Measurements from ENCODE around the gene ATAD3A. TPM values are rescaled to one million over a fixed set of nuclear protein-coding genes. Genes with fewer than 3 reads are reported as not detected.
A peak's percentile ranks its signal among the peaks of the same experiment; 100 is the strongest.
"Not testable (repeated sequence)": the region's sequence is repeated elsewhere in the genome, so short reads cannot be mapped to it uniquely, and the experiment has no call there.

Gene ATAD3A
- polyA plus RNA-seq, 1 of the 3 experiments (the other 2 are of a cell fraction): 40.2 TPM

- no peak for TF ChIP-seq JUND (IDR thresholded peaks at IDR 0.05)
Measured at GRCh38 chr1:1471389-1472052, 40.4 kb upstream of the ATAD3A start, which contains the start of gene ATAD3B (continued).

- POLR2A ChIA-PET; H3K9me2 ChIP-seq; H3K36me3 ChIP-seq (replicated peaks in 1 of 2; ENCODE audit: control insufficient read depth in 1 of 2, insufficient read depth in 2 of 2, low read length in 1 of 2); H3K4me1 ChIP-seq (ENCODE audit: control insufficient read depth in 1 of 2, insufficient read depth in 2 of 2, low read depth in 1 of 2, low read length in 1 of 2); H3K27me3 ChIP-seq (ENCODE audit: insufficient read depth); CTCF ChIA-PET; H2AFZ ChIP-seq (ENCODE audit: low read depth); H3K9me3 ChIP-seq; DNase-seq; H3F3A ChIP-seq (replicated peaks; ENCODE audit: insufficient read depth): not testable (repeated sequence)
- peak overlapping the region; percentile 66 to 84 for H3K4me3 ChIP-seq (ENCODE audit: low read depth in 2 of 2, low read length in 1 of 2)
- H3K27ac ChIP-seq (ENCODE audit: low read depth in 2 of 2, low read length in 1 of 2): peak overlapping the region in 1 of 2 experiments; percentile 46; a peak in 2 of 4 replicates
- 17% methylated on average over 7 of the region's 65 CpGs for WGBS (ENCODE audit: low lambda C conversion rate)
- peak overlapping the region; percentile 68; the same call in 1 of the 2 replicates for H3K9ac ChIP-seq
- H3K4me2 ChIP-seq: peak overlapping the region; percentile 78
- H3K79me2 ChIP-seq (ENCODE audit: insufficient read depth): peaks cover 53% of the 10 kb centered on the region
- peaks cover 24% of the 10 kb centered on the region for H4K20me1 ChIP-seq (ENCODE audit: insufficient read depth)
Measured at GRCh38 chr1:1472053-1472876, 39.7 kb upstream of the ATAD3A start.

GRCh38 chr1:1476011-1476410, 36.0 kb upstream of the ATAD3A start:
- H3K4me1 ChIP-seq (ENCODE audit: control insufficient read depth in 1 of 2, insufficient read depth in 2 of 2, low read depth in 1 of 2, low read length in 1 of 2); H2AFZ ChIP-seq (ENCODE audit: low read depth); H3K4me2 ChIP-seq; H3F3A ChIP-seq (replicated peaks; ENCODE audit: insufficient read depth); H3K27me3 ChIP-seq (ENCODE audit: insufficient read depth); H3K9ac ChIP-seq; H3K9me3 ChIP-seq; H3K4me3 ChIP-seq (ENCODE audit: low read depth in 2 of 2, low read length in 1 of 2); POLR2A ChIA-PET; DNase-seq; CTCF ChIA-PET; H3K27ac ChIP-seq (ENCODE audit: low read depth in 2 of 2, low read length in 1 of 2); H3K9me2 ChIP-seq: not testable (repeated sequence)
- peaks cover 0 to 20% of the 10 kb centered on the region in 2 experiments for H3K36me3 ChIP-seq (replicated peaks in 1 of 2; ENCODE audit: control insufficient read depth in 1 of 2, insufficient read depth in 2 of 2, low read length in 1 of 2)
- 100% methylated on average over 3 of the region's 17 CpGs for WGBS (ENCODE audit: low lambda C conversion rate)
- H4K20me1 ChIP-seq (ENCODE audit: insufficient read depth): peaks cover 25% of the 10 kb centered on the region
- peaks cover 67% of the 10 kb centered on the region for H3K79me2 ChIP-seq (ENCODE audit: insufficient read depth)

GRCh38 chr1:1477206-1477605, 34.8 kb upstream of the ATAD3A start:
- no peak overlapping the region for H3K9ac ChIP-seq
- peaks cover 65% of the 10 kb centered on the region for H3K79me2 ChIP-seq (ENCODE audit: insufficient read depth)
- peaks cover 25% of the 10 kb centered on the region for H4K20me1 ChIP-seq (ENCODE audit: insufficient read depth)
- WGBS (ENCODE audit: low lambda C conversion rate): 97% methylated on average over 22 of the region's 22 CpGs
- peaks cover 0 to 20% of the 10 kb centered on the region in 2 experiments for H3K36me3 ChIP-seq (replicated peaks in 1 of 2; ENCODE audit: control insufficient read depth in 1 of 2, insufficient read depth in 2 of 2, low read length in 1 of 2)
- no peak for DNase-seq
- POLR2A ChIA-PET: no interaction called here
- H3K9me3 ChIP-seq: no peaks in the 10 kb centered on the region
- no peak overlapping the region for H2AFZ ChIP-seq (ENCODE audit: low read depth)
- no peak overlapping the region for H3K27ac ChIP-seq (ENCODE audit: low read depth in 2 of 2, low read length in 1 of 2)
- H3K9me2 ChIP-seq: no peaks in the 10 kb centered on the region
- H3K27me3 ChIP-seq (ENCODE audit: insufficient read depth): no peaks in the 10 kb centered on the region
- H3K4me3 ChIP-seq (ENCODE audit: low read depth in 2 of 2, low read length in 1 of 2): no peak overlapping the region
- CTCF ChIA-PET: no interaction called here
- H3K4me1 ChIP-seq (ENCODE audit: control insufficient read depth in 1 of 2, insufficient read depth in 2 of 2, low read depth in 1 of 2, low read length in 1 of 2): no peaks in the 10 kb centered on the region; a peak in 1 of 4 replicates
- no peak overlapping the region for H3K4me2 ChIP-seq
- peaks cover 3% of the 10 kb centered on the region for H3F3A ChIP-seq (replicated peaks; ENCODE audit: insufficient read depth)
- TF ChIP-seq CHD2 (IDR thresholded peaks at IDR 0.05; ENCODE audit: low read length, partially characterized antibody): no peak
- TF ChIP-seq GABPA (IDR thresholded peaks at IDR 0.05; ENCODE audit: low read depth): no peak
- no peak for TF ChIP-seq NRF1 (IDR thresholded peaks at IDR 0.05; ENCODE audit: low read depth, low read length)
- no peak for TF ChIP-seq RAD21 (IDR thresholded peaks at IDR 0.05; ENCODE audit: low read length)
- no peak for TF ChIP-seq CTCF (IDR thresholded peaks at IDR 0.05)
- TF ChIP-seq JUND (IDR thresholded peaks at IDR 0.05): no peak
- no peak for TF ChIP-seq REST (IDR thresholded peaks at IDR 0.05; ENCODE audit: low read depth, low read length)
- no peak for TF ChIP-seq MAX (IDR thresholded peaks at IDR 0.05; ENCODE audit: low read depth)
- no peak for TF ChIP-seq USF1 (IDR thresholded peaks at IDR 0.05; ENCODE audit: borderline replicate concordance, low read depth)
- no peak for TF ChIP-seq TCF12 (IDR thresholded peaks at IDR 0.05)
